GM19193 (cell line): ENCODE measurements around the gene TRPV4.

Source experiments
- POLR2A ChIP-seq: IDR thresholded peaks from 4 replicates; pipeline ENCODE4 v1.6.1; 2011; ENCODE audit not compliant: insufficient read depth, insufficient read length; ENCODE audit errors: extremely low read depth

Gene TRPV4

GRCh38 chr12:109760930-109761921, 72.0 kb downstream of the TRPV4 start:
- TF ChIP-seq POLR2A, result no peak

GRCh38 chr12:109760031-109760929, 72.9 kb downstream of the TRPV4 start:
- TF ChIP-seq POLR2A, result no peak

GRCh38 chr12:109759595-109759994, 73.6 kb downstream of the TRPV4 start:
- no peak for TF ChIP-seq POLR2A

GRCh38 chr12:109758426-109759420, 74.5 kb downstream of the TRPV4 start:
- no peak for TF ChIP-seq POLR2A

GRCh38 chr12:109757671-109758265, 75.4 kb downstream of the TRPV4 start:
- no peak for TF ChIP-seq POLR2A

GRCh38 chr12:109756457-109756856, 76.7 kb downstream of the TRPV4 start:
- TF ChIP-seq POLR2A, result no peak

GRCh38 chr12:109753959-109754358, 79.2 kb downstream of the TRPV4 start:
- TF ChIP-seq POLR2A, result no peak

- no peak for TF ChIP-seq POLR2A
These were observed 80.2 kb downstream of the TRPV4 start for GRCh38 chr12:109753054-109753401.

GRCh38 chr12:109752117-109753053, 80.8 kb downstream of the TRPV4 start:
- TF ChIP-seq POLR2A, result no peak

- no peak for TF ChIP-seq POLR2A
These were observed 87.9 kb downstream of the TRPV4 start for GRCh38 chr12:109744986-109745942.

GRCh38 chr12:109744026-109744425, 89.2 kb downstream of the TRPV4 start:
- no peak for TF ChIP-seq POLR2A
